ENCODE measurements around the gene C1orf115.
A peak's percentile ranks its signal among the peaks of the same experiment; 100 is the strongest.

Gene C1orf115

GRCh38 chr1:220727519-220727918, 37.4 kb downstream of the C1orf115 start:
- H3K36me3 ChIP-seq (ENCODE audit: control insufficient read depth, insufficient read depth, low read length) = no peaks in the 10 kb centered on the region
- no peaks in the 10 kb centered on the region for H3K27me3 ChIP-seq (ENCODE audit: control insufficient read depth, insufficient read depth, low read length)
- H3K4me1 ChIP-seq = no peaks in the 10 kb centered on the region
- no peak for TF ChIP-seq CTCF (IDR thresholded peaks at IDR 0.05)
- H3K4me2 ChIP-seq (ENCODE audit: low read length) = no peak overlapping the region
- H3K4me3 ChIP-seq (ENCODE audit: low read depth, low read length) = no peak overlapping the region
- no peak overlapping the region for H3K9ac ChIP-seq
- no peak overlapping the region for H3K27ac ChIP-seq
- no peaks in the 10 kb centered on the region for H3K79me2 ChIP-seq
- no peaks in the 10 kb centered on the region for H3K9me3 ChIP-seq (ENCODE audit: control insufficient read depth, low read length)
- no peak overlapping the region for H2AFZ ChIP-seq

GRCh38 chr1:220730486-220730885, 40.3 kb downstream of the C1orf115 start:
- Histone ChIP-seq H3K36me3 (ENCODE audit: control insufficient read depth, insufficient read depth, low read length) (no peaks in the 10 kb centered on the region), H2AFZ (no peak overlapping the region), H3K27me3 (ENCODE audit: control insufficient read depth, insufficient read depth, low read length) (no peaks in the 10 kb centered on the region), H3K4me2 (ENCODE audit: low read length) (no peak overlapping the region), H3K4me1 (no peaks in the 10 kb centered on the region), H3K9ac (no peak overlapping the region), H3K27ac (no peak overlapping the region), H3K79me2 (no peaks in the 10 kb centered on the region), H3K4me3 (ENCODE audit: low read depth, low read length) (no peak overlapping the region), H3K9me3 (ENCODE audit: control insufficient read depth, low read length) (no peaks in the 10 kb centered on the region)
- no peak for TF ChIP-seq CTCF (IDR thresholded peaks at IDR 0.05)

GRCh38 chr1:220732137-220732536, 42.0 kb downstream of the C1orf115 start:
- H3K4me1 ChIP-seq = no peaks in the 10 kb centered on the region
- H3K4me2 ChIP-seq (ENCODE audit: low read length) = no peak overlapping the region
- peak overlapping the region; percentile 2 for H2AFZ ChIP-seq
- H3K4me3 ChIP-seq (ENCODE audit: low read depth, low read length) = no peak overlapping the region
- TF ChIP-seq CTCF (IDR thresholded peaks at IDR 0.05) = no peak
- H3K36me3 ChIP-seq (ENCODE audit: control insufficient read depth, insufficient read depth, low read length) = no peaks in the 10 kb centered on the region
- no peaks in the 10 kb centered on the region for H3K27me3 ChIP-seq (ENCODE audit: control insufficient read depth, insufficient read depth, low read length)
- peak overlapping the region; percentile 60 for H3K27ac ChIP-seq
- H3K9me3 ChIP-seq (ENCODE audit: control insufficient read depth, low read length) = no peaks in the 10 kb centered on the region
- no peaks in the 10 kb centered on the region for H3K79me2 ChIP-seq
- no peak overlapping the region for H3K9ac ChIP-seq

- no peaks in the 10 kb centered on the region for H3K79me2 ChIP-seq
- no peak overlapping the region for H3K9ac ChIP-seq
- H3K36me3 ChIP-seq (ENCODE audit: control insufficient read depth, insufficient read depth, low read length) = no peaks in the 10 kb centered on the region
- peak overlapping the region; percentile 68 for H2AFZ ChIP-seq
- no peaks in the 10 kb centered on the region for H3K9me3 ChIP-seq (ENCODE audit: control insufficient read depth, low read length)
- no peaks in the 10 kb centered on the region for H3K27me3 ChIP-seq (ENCODE audit: control insufficient read depth, insufficient read depth, low read length)
- H3K27ac ChIP-seq = peak overlapping the region; percentile 60
- H3K4me1 ChIP-seq = no peaks in the 10 kb centered on the region
- no peak for TF ChIP-seq CTCF (IDR thresholded peaks at IDR 0.05)
- no peak overlapping the region for H3K4me3 ChIP-seq (ENCODE audit: low read depth, low read length)
- peak overlapping the region; percentile 20 for H3K4me2 ChIP-seq (ENCODE audit: low read length)
Measured at GRCh38 chr1:220732621-220733020, 42.5 kb downstream of the C1orf115 start.

- H3K36me3 ChIP-seq (ENCODE audit: control insufficient read depth, insufficient read depth, low read length) = no peaks in the 10 kb centered on the region
- H3K9me3 ChIP-seq (ENCODE audit: control insufficient read depth, low read length) = no peaks in the 10 kb centered on the region
- peak overlapping the region; percentile 28 for H3K4me2 ChIP-seq (ENCODE audit: low read length)
- no peaks in the 10 kb centered on the region for H3K4me1 ChIP-seq
- H3K27me3 ChIP-seq (ENCODE audit: control insufficient read depth, insufficient read depth, low read length) = no peaks in the 10 kb centered on the region
- H2AFZ ChIP-seq = peak overlapping the region; percentile 68
- no peaks in the 10 kb centered on the region for H3K79me2 ChIP-seq
- peak; percentile 81 for TF ChIP-seq CTCF (IDR thresholded peaks at IDR 0.05)
- peak overlapping the region; percentile 12 for H3K4me3 ChIP-seq (ENCODE audit: low read depth, low read length)
- H3K9ac ChIP-seq = no peak overlapping the region
- peak overlapping the region; percentile 60 for H3K27ac ChIP-seq
Measured at GRCh38 chr1:220733086-220733601, 43.0 kb downstream of the C1orf115 start.

Data from parathyroid adenoma (tissue), 2 donors.